Liver (tissue), 9 donors: Measurements from ENCODE around the gene DNMT3A. TPM values are rescaled to one million over a fixed set of nuclear protein-coding genes. Genes with fewer than 3 reads are reported as not detected.

ENCODE experiments used
- DNase-seq: peaks from one replicate; pipeline ENCODE4 v3.0.0-alpha.2; 2017; ENCODE audit warnings: low spot score
- H3K27ac ChIP-seq, 2 donors: one replicate each; pipeline ENCODE4 v1.7.0; 2013; ENCODE audit warnings: inconsistent platforms in 2 of 2, low read length in 2 of 2, control low read depth in 1 of 2, low read depth in 1 of 2, mild to moderate bottlenecking in 1 of 2
- H3K27me3 ChIP-seq, 4 donors: one replicate each; pipeline versions ENCODE4 v1.6.1 to v1.7.0; 2013; ENCODE audit warnings: low read length in 3 of 4, inconsistent platforms in 1 of 4, mild to moderate bottlenecking in 1 of 4, moderate library complexity in 1 of 4; ENCODE audit not compliant: control insufficient read depth in 4 of 4, insufficient read depth in 4 of 4
- H3K36me3 ChIP-seq, 4 donors: one replicate each; pipeline versions ENCODE4 v1.6.1 to v1.7.0; 2013; ENCODE audit warnings: low read length in 3 of 4, mild to moderate bottlenecking in 3 of 4, low read depth in 1 of 4, moderate library complexity in 1 of 4; ENCODE audit not compliant: control insufficient read depth in 4 of 4, insufficient read depth in 3 of 4
- H3K4me1 ChIP-seq, 4 donors: one replicate each; pipeline versions ENCODE4 v1.6.1 to v1.7.0; 2013; ENCODE audit warnings: low read length in 3 of 4, mild to moderate bottlenecking in 3 of 4, moderate library complexity in 1 of 4; ENCODE audit not compliant: control insufficient read depth in 4 of 4, insufficient read depth in 4 of 4
- H3K4me3 ChIP-seq, 3 donors: one replicate each; pipeline versions ENCODE4 v1.6.1 to v1.7.0; 2013; ENCODE audit warnings: low read length in 3 of 3, control low read depth in 1 of 3, low read depth in 1 of 3, mild to moderate bottlenecking in 1 of 3
- H3K9ac ChIP-seq, 2 donors: one replicate each; pipeline ENCODE4 v1.7.0; 2013; ENCODE audit warnings: low read length in 2 of 2, mild to moderate bottlenecking in 2 of 2, moderate library complexity in 2 of 2, control low read depth in 1 of 2, low read depth in 1 of 2
- H3K9me3 ChIP-seq, 4 donors: one replicate each; pipeline versions ENCODE4 v1.6.1 to v1.7.0; 2013; ENCODE audit warnings: low read length in 3 of 4; ENCODE audit not compliant: control insufficient read depth in 4 of 4
- ATF3 ChIP-seq: IDR thresholded peaks from 2 replicates; pipeline ENCODE4 v1.6.1; 2016; ENCODE audit warnings: antibody characterized with exemption
- EGR1 ChIP-seq, 2 donors: IDR thresholded peaks; 2 replicates each; pipeline ENCODE4 v1.6.1; 2016 to 2018; ENCODE audit warnings: antibody characterized with exemption in 2 of 2, low read depth in 2 of 2
- FOXA1 ChIP-seq: IDR thresholded peaks from 2 replicates; pipeline ENCODE4 v1.6.1; 2016; ENCODE audit warnings: antibody characterized with exemption
- FOXA2 ChIP-seq: IDR thresholded peaks from 2 replicates; pipeline ENCODE4 v1.6.1; 2016; ENCODE audit warnings: antibody characterized with exemption
- GABPA ChIP-seq, 2 donors: IDR thresholded peaks in 1 of 2; conservative IDR thresholded peaks in 1 of 2; 2 replicates each; pipeline ENCODE4 v1.6.1; 2016; ENCODE audit warnings: antibody characterized with exemption in 2 of 2, mild to moderate bottlenecking in 1 of 2, moderate library complexity in 1 of 2
- HNF4A ChIP-seq, 2 donors: conservative IDR thresholded peaks; 2 replicates each; pipeline ENCODE4 v1.6.1; 2016; ENCODE audit warnings: antibody characterized with exemption in 2 of 2, mild to moderate bottlenecking in 2 of 2
- HNF4G ChIP-seq: IDR thresholded peaks from 2 replicates; pipeline ENCODE4 v1.6.1; 2016; ENCODE audit warnings: antibody characterized with exemption
- JUND ChIP-seq, 2 donors: IDR thresholded peaks; 2 replicates each; pipeline ENCODE4 v1.6.1; 2016; ENCODE audit warnings: antibody characterized with exemption in 2 of 2
- MAX ChIP-seq: IDR thresholded peaks from 2 replicates; pipeline ENCODE4 v1.6.1; 2016; ENCODE audit warnings: antibody characterized with exemption
- NR2F2 ChIP-seq: IDR thresholded peaks from 2 replicates; pipeline ENCODE4 v1.6.1; 2016; ENCODE audit warnings: antibody characterized with exemption
- RAD21 ChIP-seq, 2 donors: IDR thresholded peaks; 2 replicates each; pipeline ENCODE4 v1.6.1; 2016; ENCODE audit warnings: antibody characterized with exemption in 2 of 2, mild to moderate bottlenecking in 2 of 2
- REST ChIP-seq: IDR thresholded peaks from 2 replicates; pipeline ENCODE4 v1.6.1; 2016; ENCODE audit warnings: antibody characterized with exemption, mild to moderate bottlenecking
- RXRA ChIP-seq, 2 donors: IDR thresholded peaks; 2 replicates each; pipeline ENCODE4 v1.6.1; 2017 to 2018; ENCODE audit warnings: antibody characterized with exemption in 2 of 2, mild to moderate bottlenecking in 1 of 2
- SP1 ChIP-seq: IDR thresholded peaks from 2 replicates; pipeline ENCODE4 v1.6.1; 2018; ENCODE audit warnings: antibody characterized with exemption, mild to moderate bottlenecking
- TAF1 ChIP-seq: conservative IDR thresholded peaks from 2 replicates; pipeline ENCODE4 v1.6.1; 2016; ENCODE audit warnings: antibody characterized with exemption, mild to moderate bottlenecking
- YY1 ChIP-seq: IDR thresholded peaks from 2 replicates; pipeline ENCODE4 v1.6.1; 2016; ENCODE audit warnings: antibody characterized with exemption, mild to moderate bottlenecking
- ZBTB33 ChIP-seq: IDR thresholded peaks from 2 replicates; pipeline ENCODE4 v1.6.1; 2016; ENCODE audit warnings: antibody characterized with exemption
- WGBS: extraction: QIAGEN DNeasy Blood & Tissue Kit; methylation state at CpG from one replicate; pipeline ENCODE4 v1.1.7; 2013; 5-methylcytosine and 5-hydroxymethylcytosine counted together
- polyA plus RNA-seq, 2 donors: library from polyadenylated mRNA; stranded (reverse) in 1 of 2; unstranded in 1 of 2; fragments of 200-250 nt in 1 of 2; fragments of >200 nt in 1 of 2; fragmentation: Nextera tagmentation in 1 of 2; extraction: Ambion mirVana in 1 of 2; gene quantifications; one replicate each; pipeline versions ENCODE4 v1.2.1 to v1.2.3, GENCODE V29; 2013 to 2015
- total RNA-seq, 2 donors: library from RNA; depleted of rRNA; stranded (reverse); fragments of >200 nt; gene quantifications; one replicate each; pipeline ENCODE4 v1.2.3, GENCODE V29; 2014
- TF ChIP-seq, protein P1 (sequence below): fragments of 150-350 bp; IDR thresholded peaks from 2 replicates; pipeline ENCODE4 v1.5.1; 2017; ENCODE audit warnings: improper control_type of control experiment, low read depth, low read length; ENCODE audit not compliant: missing input control
- donor health status: healthy.
- donor health status: healthy.
- donor health status: healthy.
- donor health status: healthy.
- donor health status: healthy.

Gene DNMT3A
- total and polyA plus RNA-seq, 4 donors = 3.5 to 24.2 (median 8.1) TPM

DNA sequence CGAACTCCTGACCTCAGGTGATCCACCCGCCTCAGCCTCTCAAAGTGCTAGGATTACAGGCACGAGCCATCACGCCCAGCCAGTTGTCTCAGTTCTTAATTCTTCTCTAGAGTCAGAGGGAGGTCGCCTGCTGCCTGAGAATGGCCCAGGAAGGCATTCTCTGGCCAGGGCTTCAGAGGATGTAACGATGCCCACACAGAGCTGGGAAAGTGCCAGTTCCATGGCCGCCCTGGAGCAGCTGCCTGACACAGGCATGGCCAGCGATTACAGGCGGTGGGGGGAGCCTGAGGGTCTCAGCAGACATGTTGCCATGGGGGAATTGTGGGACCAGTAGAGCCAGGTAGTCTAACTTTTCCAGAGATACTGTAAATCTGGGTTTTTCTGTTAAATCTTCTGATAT lies 25.6 kb upstream of the DNMT3A start (continued):
- TF ChIP-seq RAD21 (IDR thresholded peaks at IDR 0.05) = no peak

DNA sequence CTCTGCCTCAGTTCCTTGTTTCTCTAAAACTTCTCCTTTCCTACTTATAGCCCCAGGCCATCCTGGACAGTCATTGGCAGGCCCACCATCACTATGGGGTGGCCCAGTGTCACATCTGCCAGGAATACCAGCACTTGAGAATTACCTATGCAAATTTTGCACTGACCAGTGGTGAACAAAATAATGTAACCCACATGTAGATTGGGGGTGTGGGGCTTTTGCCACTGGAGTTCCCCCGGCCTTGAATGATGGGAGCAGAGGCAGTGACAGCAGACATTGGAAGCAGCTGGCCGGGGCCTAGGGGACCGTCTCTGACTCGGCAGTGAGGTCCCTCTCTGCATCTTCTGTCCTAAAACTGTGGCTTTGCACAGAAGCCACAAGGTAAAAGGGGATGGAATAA lies 24.9 kb upstream of the DNMT3A start:
- TF ChIP-seq JUND (IDR thresholded peaks at IDR 0.05) (no peak), NR2F2 (no peak), ZBTB33 (no peak), TAF1 (no peak)
- TF ChIP-seq, protein P1, sequence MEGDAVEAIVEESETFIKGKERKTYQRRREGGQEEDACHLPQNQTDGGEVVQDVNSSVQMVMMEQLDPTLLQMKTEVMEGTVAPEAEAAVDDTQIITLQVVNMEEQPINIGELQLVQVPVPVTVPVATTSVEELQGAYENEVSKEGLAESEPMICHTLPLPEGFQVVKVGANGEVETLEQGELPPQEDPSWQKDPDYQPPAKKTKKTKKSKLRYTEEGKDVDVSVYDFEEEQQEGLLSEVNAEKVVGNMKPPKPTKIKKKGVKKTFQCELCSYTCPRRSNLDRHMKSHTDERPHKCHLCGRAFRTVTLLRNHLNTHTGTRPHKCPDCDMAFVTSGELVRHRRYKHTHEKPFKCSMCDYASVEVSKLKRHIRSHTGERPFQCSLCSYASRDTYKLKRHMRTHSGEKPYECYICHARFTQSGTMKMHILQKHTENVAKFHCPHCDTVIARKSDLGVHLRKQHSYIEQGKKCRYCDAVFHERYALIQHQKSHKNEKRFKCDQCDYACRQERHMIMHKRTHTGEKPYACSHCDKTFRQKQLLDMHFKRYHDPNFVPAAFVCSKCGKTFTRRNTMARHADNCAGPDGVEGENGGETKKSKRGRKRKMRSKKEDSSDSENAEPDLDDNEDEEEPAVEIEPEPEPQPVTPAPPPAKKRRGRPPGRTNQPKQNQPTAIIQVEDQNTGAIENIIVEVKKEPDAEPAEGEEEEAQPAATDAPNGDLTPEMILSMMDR = no peak
- DNase-seq = no peak
- Histone ChIP-seq H3K27ac (no peak overlapping the region), H3K36me3 (no peaks in the 10 kb centered on the region), H3K9me3 (no peaks in the 10 kb centered on the region), H3K9ac (no peak overlapping the region), H3K4me3 (no peak overlapping the region), H3K4me1 (peaks cover 0 to 2% (median under 1%) of the 10 kb centered on the region in 4 donors), H3K27me3 (no peaks in the 10 kb centered on the region)
- 92% methylated on average over 4 of the region's 4 CpGs for WGBS

DNA sequence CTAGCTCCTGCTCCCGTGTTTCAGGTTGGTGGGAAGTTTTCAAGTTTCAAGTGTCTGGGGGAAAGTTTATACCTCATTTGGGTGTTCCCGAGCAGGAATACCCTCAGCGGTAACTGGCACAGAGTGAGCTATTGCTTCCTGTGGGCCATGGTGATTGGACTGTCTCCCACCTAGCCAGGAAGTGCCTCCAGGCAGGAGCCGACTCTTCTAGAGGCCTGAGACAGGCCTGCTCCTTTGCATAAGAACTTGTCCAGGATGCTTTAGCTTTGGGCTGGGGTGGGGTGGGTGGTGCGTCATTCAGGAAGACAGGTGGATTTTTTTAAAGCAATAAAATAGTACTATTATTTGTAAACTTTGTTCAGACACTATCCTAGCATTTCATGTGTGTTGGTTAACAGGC lies 23.5 kb upstream of the DNMT3A start:
- H3K27ac ChIP-seq = no peak overlapping the region
- H3K36me3 ChIP-seq = no peaks in the 10 kb centered on the region
- no peak for DNase-seq
- H3K9me3 ChIP-seq = no peaks in the 10 kb centered on the region
- H3K4me3 ChIP-seq = no peak overlapping the region
- TF ChIP-seq FOXA1 (no peak), EGR1 (IDR thresholded peaks at IDR 0.05; ENCODE audit: low read depth in 2 of 2) (no peak), YY1 (no peak), ATF3 (no peak), SP1 (no peak), ZBTB33 (no peak), TAF1 (no peak), GABPA (IDR thresholded peaks at IDR 0.05 in 1 of 2, conservative IDR thresholded peaks at IDR 0.05 in 1 of 2) (no peak), REST (no peak), FOXA2 (no peak), MAX (no peak), RXRA (IDR thresholded peaks at IDR 0.05) (no peak), HNF4A (conservative IDR thresholded peaks at IDR 0.05) (no peak), NR2F2 (no peak), HNF4G (no peak), RAD21 (IDR thresholded peaks at IDR 0.05) (no peak)
- TF ChIP-seq, protein P1 = no peak
- H3K4me1 ChIP-seq = peaks cover 0 to 3% (median 1%) of the 10 kb centered on the region in 4 donors
- no peak overlapping the region for H3K9ac ChIP-seq
- WGBS = 64% methylated on average over 5 of the region's 5 CpGs
- H3K27me3 ChIP-seq = no peaks in the 10 kb centered on the region
